ENCODE data around the gene PDE11A. TPM values are rescaled to one million over a fixed set of nuclear protein-coding genes. Genes with fewer than 3 reads are reported as not detected.
"Not testable (repeated sequence)": the region's sequence is repeated elsewhere in the genome, so short reads cannot be mapped to it uniquely, and the experiment has no call there.

Gene PDE11A
- total RNA-seq, 1 experiment from 2014 or later, result 0.61 TPM

DNA sequence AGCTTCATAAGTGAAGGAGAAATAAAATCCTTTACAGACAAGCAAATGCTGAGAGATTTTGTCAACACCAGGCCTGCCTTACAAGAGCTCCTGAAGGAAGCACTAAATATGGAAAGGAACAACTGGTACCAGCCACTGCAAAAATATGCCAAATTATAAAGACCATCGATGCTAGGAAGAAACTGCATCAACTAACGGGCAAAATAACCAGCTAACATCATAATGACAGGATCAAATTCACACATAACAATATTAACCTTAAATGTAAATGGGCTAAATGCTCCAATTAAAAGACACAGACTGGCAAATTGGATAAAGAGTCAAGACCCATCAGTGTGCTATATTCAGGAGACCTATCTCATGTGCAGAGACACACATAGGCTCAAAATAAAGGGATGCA lies 21.3 kb downstream of the PDE11A start:
- POLR2A ChIA-PET; H4K20me1 ChIP-seq (ENCODE audit: insufficient read depth); RAD21 ChIA-PET (ENCODE audit: low non-redundant PET in 1 of 2, low total read pairs in 2 of 2, uncharacterized antibody in 2 of 2, unreplicated experiment in 2 of 2); H3K36me3 ChIP-seq (ENCODE audit: control insufficient read depth in 1 of 2, insufficient read depth in 2 of 2, low read length in 2 of 2); H3K9me2 ChIP-seq (ENCODE audit: insufficient read depth); ATAC-seq; H3K4me2 ChIP-seq (ENCODE audit: low read length); H3K9me3 ChIP-seq (ENCODE audit: control insufficient read depth in 1 of 2, insufficient read depth in 1 of 2, low read depth in 1 of 2, low read length in 2 of 2); DNase-seq (ENCODE audit: low read depth, low spot score); H3K4me1 ChIP-seq (ENCODE audit: control insufficient read depth in 1 of 2, insufficient read depth in 2 of 2, low read length in 2 of 2); H3K4me3 ChIP-seq (replicated peaks in 1 of 2; ENCODE audit: low read depth in 1 of 2, low read length in 2 of 2); H3K9ac ChIP-seq (ENCODE audit: low read length); H3K79me2 ChIP-seq (ENCODE audit: insufficient read depth, low read length); BruUV-seq (replicated peaks); H3K27me3 ChIP-seq (ENCODE audit: insufficient read depth, low read length); CTCF ChIA-PET; intact Hi-C loops (cut with micrococcal nuclease); H3K27ac ChIP-seq (ENCODE audit: low read depth, low read length); H2AFZ ChIP-seq (ENCODE audit: low read depth, low read length, poor library complexity, severe bottlenecking): not testable (repeated sequence)

- ChIA-PET RAD21 (ENCODE audit: low non-redundant PET in 1 of 2, low total read pairs in 2 of 2, uncharacterized antibody in 2 of 2, unreplicated experiment in 2 of 2) (no interaction called here), POLR2A (no interaction called here), CTCF (no interaction called here)
- Histone ChIP-seq H3K27me3 (ENCODE audit: insufficient read depth, low read length) (no peaks in the 10 kb centered on the region), H3K9me3 (ENCODE audit: control insufficient read depth in 1 of 2, insufficient read depth in 1 of 2, low read depth in 1 of 2, low read length in 2 of 2) (no peaks in the 10 kb centered on the region), H3K9me2 (ENCODE audit: insufficient read depth) (no peaks in the 10 kb centered on the region), H3K79me2 (ENCODE audit: insufficient read depth, low read length) (no peaks in the 10 kb centered on the region), H2AFZ (ENCODE audit: low read depth, low read length, poor library complexity, severe bottlenecking) (no peak overlapping the region), H4K20me1 (ENCODE audit: insufficient read depth) (no peaks in the 10 kb centered on the region), H3K27ac (ENCODE audit: low read depth, low read length) (no peak overlapping the region), H3K4me3 (replicated peaks in 1 of 2; ENCODE audit: low read depth in 1 of 2, low read length in 2 of 2) (no peak overlapping the region), H3K9ac (ENCODE audit: low read length) (no peak overlapping the region), H3K4me2 (ENCODE audit: low read length) (no peak overlapping the region), H3K4me1 (ENCODE audit: control insufficient read depth in 1 of 2, insufficient read depth in 2 of 2, low read length in 2 of 2) (no peaks in the 10 kb centered on the region), H3K36me3 (ENCODE audit: control insufficient read depth in 1 of 2, insufficient read depth in 2 of 2, low read length in 2 of 2) (no peaks in the 10 kb centered on the region)
- no peak for ATAC-seq
- intact Hi-C loops (cut with micrococcal nuclease), result no loop called here
- BruUV-seq (replicated peaks), result no TSS peak
- no peak for DNase-seq (ENCODE audit: low read depth, low spot score)
- TF ChIP-seq TCF7L2 (IDR thresholded peaks at IDR 0.05; ENCODE audit: borderline replicate concordance, extremely low read depth, insufficient read depth, insufficient read length) (no peak), POLR2A (IDR thresholded peaks at IDR 0.05; ENCODE audit: borderline replicate concordance, extremely low read depth, insufficient read depth, insufficient read length) (no peak), CEBPB (IDR thresholded peaks at IDR 0.05; ENCODE audit: low read depth) (no peak), EZH2phosphoT487 (IDR thresholded peaks at IDR 0.05; ENCODE audit: borderline replicate concordance) (no peak), ZFX (IDR thresholded peaks at IDR 0.05) (no peak), ATF3 (IDR thresholded peaks at IDR 0.05) (no peak), JUND (IDR thresholded peaks at IDR 0.05) (no peak), EGR1 (IDR thresholded peaks at IDR 0.05; ENCODE audit: low read depth) (no peak), SRF (IDR thresholded peaks at IDR 0.05; ENCODE audit: low read depth) (no peak), YY1 (IDR thresholded peaks at IDR 0.05; ENCODE audit: extremely low read depth, insufficient replicate concordance, low read depth, low read length) (no peak), POLR2AphosphoS5 (IDR thresholded peaks at IDR 0.05; ENCODE audit: low read depth, low read length) (no peak), ZNF274 (IDR thresholded peaks at IDR 0.05; ENCODE audit: low read depth, low read length) (no peak), SP1 (IDR thresholded peaks at IDR 0.05; ENCODE audit: low read depth) (no peak), CBX3 (IDR thresholded peaks at IDR 0.05; ENCODE audit: low read depth) (no peak), SIN3A (IDR thresholded peaks at IDR 0.05; ENCODE audit: low read depth) (no peak), ZBTB33 (IDR thresholded peaks at IDR 0.05; ENCODE audit: extremely low read depth, insufficient replicate concordance, low read length) (no peak), ELF1 (IDR thresholded peaks at IDR 0.05; ENCODE audit: borderline replicate concordance, low read depth) (no peak)
- TF ChIP-seq, protein P1, sequence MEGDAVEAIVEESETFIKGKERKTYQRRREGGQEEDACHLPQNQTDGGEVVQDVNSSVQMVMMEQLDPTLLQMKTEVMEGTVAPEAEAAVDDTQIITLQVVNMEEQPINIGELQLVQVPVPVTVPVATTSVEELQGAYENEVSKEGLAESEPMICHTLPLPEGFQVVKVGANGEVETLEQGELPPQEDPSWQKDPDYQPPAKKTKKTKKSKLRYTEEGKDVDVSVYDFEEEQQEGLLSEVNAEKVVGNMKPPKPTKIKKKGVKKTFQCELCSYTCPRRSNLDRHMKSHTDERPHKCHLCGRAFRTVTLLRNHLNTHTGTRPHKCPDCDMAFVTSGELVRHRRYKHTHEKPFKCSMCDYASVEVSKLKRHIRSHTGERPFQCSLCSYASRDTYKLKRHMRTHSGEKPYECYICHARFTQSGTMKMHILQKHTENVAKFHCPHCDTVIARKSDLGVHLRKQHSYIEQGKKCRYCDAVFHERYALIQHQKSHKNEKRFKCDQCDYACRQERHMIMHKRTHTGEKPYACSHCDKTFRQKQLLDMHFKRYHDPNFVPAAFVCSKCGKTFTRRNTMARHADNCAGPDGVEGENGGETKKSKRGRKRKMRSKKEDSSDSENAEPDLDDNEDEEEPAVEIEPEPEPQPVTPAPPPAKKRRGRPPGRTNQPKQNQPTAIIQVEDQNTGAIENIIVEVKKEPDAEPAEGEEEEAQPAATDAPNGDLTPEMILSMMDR (IDR thresholded peaks at IDR 0.05 in 2 of 3, conservative IDR thresholded peaks at IDR 0.05 in 1 of 3; ENCODE audit: borderline replicate concordance in 1 of 3, insufficient read depth in 1 of 3, low read depth in 2 of 3, low read length in 2 of 3), result no peak
These were observed 25.2 kb downstream of the PDE11A start for GRCh38 chr2:178047391-178047790.
